K562 (cell line): ENCODE results near the gene IMPACT. TPM values are rescaled to one million over a fixed set of nuclear protein-coding genes. Genes with fewer than 3 reads are reported as not detected.

Experiments used
- CHD4 ChIP-seq: fragments of 200-600 bp; sonication (generic); IDR thresholded peaks from 3 replicates; pipeline ENCODE4 v1.6.1; 2012; ENCODE audit warnings: low read depth, mild to moderate bottlenecking, mixed read lengths, low read length, inconsistent platforms; ENCODE audit not compliant: insufficient read depth, insufficient replicate concordance, poor library complexity, severe bottlenecking
- KDM4B ChIP-seq, 2 experiments: fragments of 450-650 bp in 1 of 2; sonication (generic) in 1 of 2; IDR thresholded peaks; 2 replicates each; pipeline ENCODE4 v1.6.1; 2016 to 2017; ENCODE audit warnings: borderline replicate concordance in 2 of 2, antibody characterized with exemption in 1 of 2, low read depth in 1 of 2, mild to moderate bottlenecking in 1 of 2
- MAZ ChIP-seq, 2 experiments: fragments of 450-650 bp in 1 of 2; sonication (generic) in 1 of 2; formaldehyde crosslinking; IDR thresholded peaks in 1 of 2; conservative IDR thresholded peaks in 1 of 2; 2 replicates each; pipeline versions ENCODE4 v1.4.0 to v1.5.0; 2020; ENCODE audit warnings: mild to moderate bottlenecking in 1 of 2, missing genetic modification reagents in 1 of 2
- PHF8 ChIP-seq: fragments of 200-600 bp; sonication (generic); IDR thresholded peaks from 2 replicates; pipeline ENCODE4 v1.6.1; 2012; ENCODE audit warnings: mixed run types, mild to moderate bottlenecking, inconsistent platforms, low read length, moderate library complexity, borderline replicate concordance
- SIN3B ChIP-seq: fragments of 450-650 bp; IDR thresholded peaks from 2 replicates; pipeline ENCODE4 v1.6.1; 2017; ENCODE audit warnings: low read depth, mild to moderate bottlenecking, moderate library complexity
- SRSF9 ChIP-seq: fragments of 200-400 bp; formaldehyde crosslinking; IDR thresholded peaks from 2 replicates; pipeline ENCODE4 v1.6.1; 2017; ENCODE audit warnings: low read depth, low read length, borderline replicate concordance
- ZNF134 ChIP-seq: fragments of 250-450 bp; sonication (Bioruptor Pico); conservative IDR thresholded peaks from 2 replicates; pipeline ENCODE4 v1.4.0; 2020
- ZNF239 ChIP-seq: fragments of 250-450 bp; sonication (Bioruptor Pico); IDR thresholded peaks from 2 replicates; pipeline ENCODE4 v1.4.0; 2020; ENCODE audit warnings: mild to moderate bottlenecking
- ZNF780A ChIP-seq: fragments of 250-450 bp; sonication (Bioruptor Pico); IDR thresholded peaks from 2 replicates; pipeline ENCODE4 v1.5.0; 2021; ENCODE audit warnings: mild to moderate bottlenecking
- ZNF79 ChIP-seq: fragments of 250-450 bp; sonication (Bioruptor Pico); IDR thresholded peaks from 2 replicates; pipeline ENCODE4 v1.4.0; 2020; ENCODE audit warnings: low read depth, mild to moderate bottlenecking, moderate library complexity
- polyA plus RNA-seq, 8 experiments: library from polyadenylated mRNA; depleted of rRNA in 4 of 8; stranded (reverse) in 5 of 8; unstranded in 3 of 8; fragments of >200 nt; fragmentation: Nextera tagmentation in 2 of 8; fragmentation: Illumina TruSeq in 1 of 8; extraction: Ambion mirVana in 2 of 8; extraction: Trizol in 1 of 8; gene quantifications; 2 replicates each; pipeline versions ENCODE4 v1.2.1 to v1.2.3, GENCODE V29; 2011 to 2014; ENCODE audit warnings: inconsistent platforms in 1 of 8, missing spikeins in 1 of 8
- total RNA-seq, 7 experiments: library from RNA; depleted of rRNA in 6 of 7; stranded (reverse); fragments of >200 nt in 6 of 7; fragmentation: Illumina TruSeq in 2 of 7; extraction: Trizol in 2 of 7; gene quantifications; 2 replicates each; pipeline versions ENCODE4 v1.2.1 to v1.2.3, GENCODE V29; 2011 to 2021; ENCODE audit warnings: low replicate concordance in 1 of 7
- TF ChIP-seq, protein P1 (sequence below): fragments of 450-650 bp; formaldehyde crosslinking; conservative IDR thresholded peaks from 2 replicates; pipeline ENCODE4 v1.4.0; 2022; ENCODE audit warnings: mild to moderate bottlenecking, missing genetic modification characterization
- TF ChIP-seq, protein P2 (sequence below), 3 experiments: fragments of 200-800 bp in 1 of 3; fragments of 250-450 bp in 1 of 3; fragments of 450-650 bp in 1 of 3; sonication (Bioruptor Pico) in 1 of 3; sonication (Bioruptor generic) in 1 of 3; formaldehyde crosslinking in 1 of 3; IDR thresholded peaks; 2 replicates each; pipeline versions ENCODE4 v1.6.1 to v1.8.0; 2016 to 2022; ENCODE audit warnings: mild to moderate bottlenecking in 2 of 3, missing genetic modification characterization in 2 of 3, missing compliant biosample characterization in 1 of 3, moderate library complexity in 1 of 3
- TF ChIP-seq, protein P3 (sequence below), 2 experiments: fragments of 450-650 bp; conservative IDR thresholded peaks; 2 replicates each; pipeline ENCODE4 v1.6.1; 2017; ENCODE audit warnings: mild to moderate bottlenecking in 2 of 2, moderate library complexity in 2 of 2

The IMPACT gene
- total and polyA plus RNA-seq, 9 of the 15 experiments (the other 6 are each of a cell fraction or from before 2014, with no cell fraction given): 4.7 to 7.6 (median 5.8) TPM

DNA sequence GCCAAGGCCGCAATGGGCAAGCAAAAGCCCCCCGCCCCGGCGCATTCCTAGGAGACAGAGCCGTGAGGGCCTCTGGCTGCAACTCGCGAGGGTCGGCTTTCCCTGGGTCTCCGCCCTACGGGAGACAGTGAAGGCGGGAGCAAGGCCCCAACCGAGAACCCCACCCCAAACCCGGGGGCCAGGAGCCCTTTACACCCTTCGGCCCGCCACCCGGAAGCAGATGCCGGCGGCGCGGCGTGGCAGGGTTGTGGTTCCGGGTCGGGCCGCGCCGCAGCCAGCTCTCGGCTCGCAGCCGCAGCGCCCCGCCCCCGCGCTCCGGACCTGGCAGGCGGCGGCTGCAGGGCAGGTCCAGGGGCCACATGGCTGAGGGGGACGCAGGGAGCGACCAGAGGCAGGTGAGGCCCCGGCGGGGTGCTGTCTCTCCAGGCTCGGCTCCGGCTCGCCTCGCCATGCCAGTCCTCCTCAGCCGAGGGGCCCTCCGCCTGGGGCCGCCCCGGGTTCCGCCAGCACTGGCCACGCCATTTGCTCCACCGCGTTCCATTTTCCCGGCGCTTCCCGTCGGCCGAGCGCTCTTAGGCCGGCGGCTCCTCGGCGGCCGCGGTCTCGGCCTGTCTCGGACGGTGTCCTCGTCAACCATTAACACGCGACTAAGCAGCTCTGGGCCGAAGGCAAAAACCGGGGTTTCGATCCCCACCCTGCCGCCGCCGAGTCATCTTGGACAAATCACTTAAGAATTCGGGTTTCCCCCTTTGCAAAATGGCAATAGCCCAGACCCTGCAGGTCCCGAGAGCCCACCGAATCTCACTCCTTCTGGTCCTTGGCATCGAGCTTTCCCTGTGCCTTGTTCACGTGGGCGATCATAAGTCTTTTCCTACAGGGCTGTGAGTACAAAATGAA, at the start of gene IMPACT (continued):
- TF ChIP-seq CHD4 (no peak), ZNF780A (no peak), KDM4B (IDR thresholded peaks at IDR 0.05; ENCODE audit: borderline replicate concordance in 2 of 2, low read depth in 1 of 2) (peak in 1 of 2 experiments; percentile 94; a peak in 2 of 4 replicates), ZNF79 (CRISPR knock-in tag) (peak; percentile 66; the same call in 1 of the 2 replicates), SRSF9 (no peak), ZNF134 (CRISPR knock-in tag) (peak; percentile 80), MAZ (CRISPR knock-in tag; conservative IDR thresholded peaks at IDR 0.05 in 1 of 2, IDR thresholded peaks at IDR 0.05 in 1 of 2) (peak; percentile 75 to 95; a peak in 3 of 4 replicates), PHF8 (peak; percentile 93), ZNF239 (CRISPR knock-in tag) (peak; percentile 74), SIN3B (peak; percentile 43; the same call in 1 of the 2 replicates)
- TF ChIP-seq, protein P1, sequence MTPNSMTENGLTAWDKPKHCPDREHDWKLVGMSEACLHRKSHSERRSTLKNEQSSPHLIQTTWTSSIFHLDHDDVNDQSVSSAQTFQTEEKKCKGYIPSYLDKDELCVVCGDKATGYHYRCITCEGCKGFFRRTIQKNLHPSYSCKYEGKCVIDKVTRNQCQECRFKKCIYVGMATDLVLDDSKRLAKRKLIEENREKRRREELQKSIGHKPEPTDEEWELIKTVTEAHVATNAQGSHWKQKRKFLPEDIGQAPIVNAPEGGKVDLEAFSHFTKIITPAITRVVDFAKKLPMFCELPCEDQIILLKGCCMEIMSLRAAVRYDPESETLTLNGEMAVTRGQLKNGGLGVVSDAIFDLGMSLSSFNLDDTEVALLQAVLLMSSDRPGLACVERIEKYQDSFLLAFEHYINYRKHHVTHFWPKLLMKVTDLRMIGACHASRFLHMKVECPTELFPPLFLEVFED (CRISPR knock-in tag): peak; percentile 74
- TF ChIP-seq, protein P2, sequence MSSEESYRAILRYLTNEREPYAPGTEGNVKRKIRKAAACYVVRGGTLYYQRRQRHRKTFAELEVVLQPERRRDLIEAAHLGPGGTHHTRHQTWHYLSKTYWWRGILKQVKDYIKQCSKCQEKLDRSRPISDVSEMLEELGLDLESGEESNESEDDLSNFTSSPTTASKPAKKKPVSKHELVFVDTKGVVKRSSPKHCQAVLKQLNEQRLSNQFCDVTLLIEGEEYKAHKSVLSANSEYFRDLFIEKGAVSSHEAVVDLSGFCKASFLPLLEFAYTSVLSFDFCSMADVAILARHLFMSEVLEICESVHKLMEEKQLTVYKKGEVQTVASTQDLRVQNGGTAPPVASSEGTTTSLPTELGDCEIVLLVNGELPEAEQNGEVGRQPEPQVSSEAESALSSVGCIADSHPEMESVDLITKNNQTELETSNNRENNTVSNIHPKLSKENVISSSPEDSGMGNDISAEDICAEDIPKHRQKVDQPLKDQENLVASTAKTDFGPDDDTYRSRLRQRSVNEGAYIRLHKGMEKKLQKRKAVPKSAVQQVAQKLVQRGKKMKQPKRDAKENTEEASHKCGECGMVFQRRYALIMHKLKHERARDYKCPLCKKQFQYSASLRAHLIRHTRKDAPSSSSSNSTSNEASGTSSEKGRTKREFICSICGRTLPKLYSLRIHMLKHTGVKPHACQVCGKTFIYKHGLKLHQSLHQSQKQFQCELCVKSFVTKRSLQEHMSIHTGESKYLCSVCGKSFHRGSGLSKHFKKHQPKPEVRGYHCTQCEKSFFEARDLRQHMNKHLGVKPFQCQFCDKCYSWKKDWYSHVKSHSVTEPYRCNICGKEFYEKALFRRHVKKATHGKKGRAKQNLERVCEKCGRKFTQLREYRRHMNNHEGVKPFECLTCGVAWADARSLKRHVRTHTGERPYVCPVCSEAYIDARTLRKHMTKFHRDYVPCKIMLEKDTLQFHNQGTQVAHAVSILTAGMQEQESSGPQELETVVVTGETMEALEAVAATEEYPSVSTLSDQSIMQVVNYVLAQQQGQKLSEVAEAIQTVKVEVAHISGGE (CRISPR knock-in tag; IDR thresholded peaks at IDR 0.05): peak in 2 of 3 experiments; percentile 82 to 92; a peak in 5 of 6 replicates
- TF ChIP-seq, protein P3, sequence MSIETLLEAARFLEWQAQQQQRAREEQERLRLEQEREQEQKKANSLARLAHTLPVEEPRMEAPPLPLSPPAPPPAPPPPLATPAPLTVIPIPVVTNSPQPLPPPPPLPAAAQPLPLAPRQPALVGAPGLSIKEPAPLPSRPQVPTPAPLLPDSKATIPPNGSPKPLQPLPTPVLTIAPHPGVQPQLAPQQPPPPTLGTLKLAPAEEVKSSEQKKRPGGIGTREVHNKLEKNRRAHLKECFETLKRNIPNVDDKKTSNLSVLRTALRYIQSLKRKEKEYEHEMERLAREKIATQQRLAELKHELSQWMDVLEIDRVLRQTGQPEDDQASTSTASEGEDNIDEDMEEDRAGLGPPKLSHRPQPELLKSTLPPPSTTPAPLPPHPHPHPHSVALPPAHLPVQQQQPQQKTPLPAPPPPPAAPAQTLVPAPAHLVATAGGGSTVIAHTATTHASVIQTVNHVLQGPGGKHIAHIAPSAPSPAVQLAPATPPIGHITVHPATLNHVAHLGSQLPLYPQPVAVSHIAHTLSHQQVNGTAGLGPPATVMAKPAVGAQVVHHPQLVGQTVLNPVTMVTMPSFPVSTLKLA (conservative IDR thresholded peaks at IDR 0.05): peak; percentile 69 to 75
